Neuron (in vitro differentiated cells): ENCODE results near the gene NAB2.
"Not testable (repeated sequence)": the region's sequence is repeated elsewhere in the genome, so short reads cannot be mapped to it uniquely, and the experiment has no call there.

ENCODE experiments used
- H2AFZ ChIP-seq: one replicate; pipeline ENCODE4 v1.6.1; 2013; ENCODE audit warnings: low read depth, mild to moderate bottlenecking, inconsistent platforms, low read length, moderate library complexity
- H3K27me3 ChIP-seq: one replicate; pipeline ENCODE4 v1.6.1; 2013; ENCODE audit warnings: low read length; ENCODE audit not compliant: insufficient read depth
- H3K36me3 ChIP-seq: one replicate; pipeline ENCODE4 v1.6.1; 2013; ENCODE audit warnings: low read length; ENCODE audit not compliant: insufficient read depth
- H3K4me1 ChIP-seq: one replicate; pipeline ENCODE4 v1.6.1; 2013; ENCODE audit warnings: low read length; ENCODE audit not compliant: insufficient read depth
- H3K4me3 ChIP-seq: 2 replicates; pipeline ENCODE4 v1.5.1; 2013; ENCODE audit warnings: mild to moderate bottlenecking, low read length, moderate library complexity
- H3K9me3 ChIP-seq: one replicate; pipeline ENCODE4 v1.6.1; 2013; ENCODE audit warnings: low read length

The NAB2 gene

GRCh38 chr12:57051011-57051410 lies 37.9 kb upstream of the NAB2 start:
- Histone ChIP-seq H3K27me3 (no peaks in the 10 kb centered on the region), H3K36me3 (peaks cover 6% of the 10 kb centered on the region), H3K4me3 (no peak overlapping the region), H3K4me1 (no peaks in the 10 kb centered on the region), H2AFZ (no peak overlapping the region), H3K9me3 (no peaks in the 10 kb centered on the region)

GRCh38 chr12:57053146-57053545 lies 35.8 kb upstream of the NAB2 start:
- H3K4me1 ChIP-seq, H2AFZ ChIP-seq, H3K9me3 ChIP-seq, H3K4me3 ChIP-seq, H3K27me3 ChIP-seq: not testable (repeated sequence)
- H3K36me3 ChIP-seq: peaks cover 24% of the 10 kb centered on the region

DNA sequence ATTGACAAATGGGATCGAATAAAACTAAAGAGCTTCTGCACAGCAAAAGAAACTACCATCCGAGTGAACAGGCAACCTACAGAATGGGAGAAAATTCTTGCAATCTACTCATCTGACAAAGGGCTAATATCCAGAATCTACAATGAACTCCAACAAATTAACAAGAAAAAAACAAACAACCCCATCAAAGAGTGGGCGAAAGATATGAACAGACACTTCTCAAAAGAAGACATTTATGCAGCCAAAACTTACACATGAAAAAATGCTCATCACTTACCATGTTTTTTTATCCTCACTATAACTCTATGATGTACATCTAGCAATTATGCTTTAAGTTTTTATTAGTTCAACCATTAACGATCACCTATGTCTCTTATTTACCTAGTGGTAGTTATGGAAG lies 35.0 kb upstream of the NAB2 start:
- not testable (repeated sequence) for H3K4me3 ChIP-seq, H3K9me3 ChIP-seq, H3K4me1 ChIP-seq, H2AFZ ChIP-seq, H3K27me3 ChIP-seq
- H3K36me3 ChIP-seq: peaks cover 32% of the 10 kb centered on the region

DNA sequence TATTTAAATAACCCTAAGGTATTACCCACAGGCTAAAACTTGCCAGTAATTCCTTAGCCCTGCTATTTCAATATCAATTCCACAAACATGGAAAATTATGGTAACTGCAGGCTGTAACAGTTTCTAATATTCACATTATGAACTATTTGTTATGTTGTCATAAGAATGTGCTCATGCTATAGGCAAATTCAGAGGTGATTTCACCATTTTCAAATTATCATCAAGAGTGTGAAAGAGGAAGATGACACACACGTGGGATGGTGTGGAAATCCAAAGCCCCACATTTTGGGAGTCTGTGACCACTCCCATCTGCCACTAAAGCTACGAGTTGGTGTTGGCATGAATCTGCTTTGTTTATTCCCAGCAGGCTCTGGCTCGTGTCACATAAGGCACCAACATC lies 33.1 kb upstream of the NAB2 start:
- Histone ChIP-seq H3K9me3 (no peaks in the 10 kb centered on the region), H3K36me3 (peaks cover 51% of the 10 kb centered on the region), H3K4me1 (peaks cover 10% of the 10 kb centered on the region), H3K4me3 (no peak overlapping the region), H2AFZ (no peak overlapping the region), H3K27me3 (no peaks in the 10 kb centered on the region)

- Histone ChIP-seq H2AFZ (no peak overlapping the region), H3K36me3 (peaks cover 56% of the 10 kb centered on the region), H3K27me3 (no peaks in the 10 kb centered on the region), H3K4me3 (no peak overlapping the region), H3K9me3 (no peaks in the 10 kb centered on the region), H3K4me1 (peaks cover 10% of the 10 kb centered on the region)
These were observed 31.7 kb upstream of the NAB2 start for GRCh38 chr12:57057067-57057751.

- Histone ChIP-seq H3K27me3 (no peaks in the 10 kb centered on the region), H3K36me3 (peaks cover 64% of the 10 kb centered on the region), H3K4me1 (peaks cover 10% of the 10 kb centered on the region)
These were observed 30.5 kb upstream of the NAB2 start for GRCh38 chr12:57058454-57058853.

GRCh38 chr12:57063991-57064685 lies 24.8 kb upstream of the NAB2 start:
- no peaks in the 10 kb centered on the region for H3K9me3 ChIP-seq
- no peak overlapping the region for H3K4me3 ChIP-seq
- no peaks in the 10 kb centered on the region for H3K4me1 ChIP-seq
- no peaks in the 10 kb centered on the region for H3K27me3 ChIP-seq
- peaks cover 55% of the 10 kb centered on the region for H3K36me3 ChIP-seq
- H2AFZ ChIP-seq: no peak overlapping the region

More at GRCh38 chr12:57058454-57058853, 30.5 kb upstream of the NAB2 start:
- H3K4me3 ChIP-seq: no peak overlapping the region
- H2AFZ ChIP-seq: no peak overlapping the region
- H3K9me3 ChIP-seq: no peaks in the 10 kb centered on the region

DNA sequence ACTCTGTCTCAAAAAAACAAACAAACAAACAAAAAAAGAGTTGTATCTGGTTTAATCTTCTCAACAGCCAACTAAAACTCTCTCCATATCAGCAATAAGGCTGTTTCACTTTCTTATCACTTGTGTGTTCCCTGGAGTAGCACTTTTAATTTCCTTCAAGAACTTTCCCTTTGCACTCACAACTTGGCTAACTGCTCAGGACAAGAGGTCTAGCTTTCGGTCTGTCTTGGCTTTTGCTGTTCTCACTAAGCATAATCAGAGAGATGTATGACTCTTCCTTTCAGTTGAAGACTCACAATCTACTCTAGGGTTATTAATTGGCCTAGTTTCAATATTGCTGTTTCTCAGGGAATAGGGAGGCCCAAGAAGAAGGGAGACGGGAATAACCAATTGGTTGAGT lies 22.7 kb upstream of the NAB2 start:
- no peaks in the 10 kb centered on the region for H3K27me3 ChIP-seq
- peaks cover 53% of the 10 kb centered on the region for H3K36me3 ChIP-seq
- no peak overlapping the region for H3K4me3 ChIP-seq
- no peak overlapping the region for H2AFZ ChIP-seq
- peaks cover 5% of the 10 kb centered on the region for H3K4me1 ChIP-seq
- no peaks in the 10 kb centered on the region for H3K9me3 ChIP-seq

- H3K27me3 ChIP-seq: no peaks in the 10 kb centered on the region
- H3K4me1 ChIP-seq: peaks cover 5% of the 10 kb centered on the region
- H3K9me3 ChIP-seq: no peaks in the 10 kb centered on the region
- no peak overlapping the region for H3K4me3 ChIP-seq
- H3K36me3 ChIP-seq: peaks cover 43% of the 10 kb centered on the region
- H2AFZ ChIP-seq: no peak overlapping the region
These were observed 19.4 kb upstream of the NAB2 start for GRCh38 chr12:57069523-57069922.

DNA sequence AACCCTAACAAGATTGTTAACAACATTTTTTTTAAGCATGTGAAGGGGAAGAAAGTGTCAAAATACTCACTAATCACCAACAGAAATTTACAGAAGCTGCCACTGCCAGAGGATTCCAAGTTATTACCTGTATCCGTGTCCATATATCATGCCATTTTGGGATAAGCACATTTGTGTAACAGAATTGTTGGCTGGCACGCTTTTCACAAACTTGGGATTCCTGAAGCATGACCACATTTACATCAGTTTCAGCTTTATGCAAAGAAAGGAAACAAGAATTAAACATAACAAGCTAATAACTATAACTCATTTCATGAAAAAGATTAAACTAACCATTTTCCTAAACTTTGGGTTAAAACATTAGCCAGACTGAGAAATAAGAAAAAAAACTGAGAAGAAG lies 16.3 kb upstream of the NAB2 start:
- Histone ChIP-seq H3K36me3 (peaks cover 34% of the 10 kb centered on the region), H3K4me1 (peaks cover 8% of the 10 kb centered on the region), H3K27me3 (no peaks in the 10 kb centered on the region), H2AFZ (no peak overlapping the region), H3K4me3 (no peak overlapping the region), H3K9me3 (no peaks in the 10 kb centered on the region)

GRCh38 chr12:57073566-57074450 lies 15.1 kb upstream of the NAB2 start:
- H3K36me3 ChIP-seq: peaks cover 29% of the 10 kb centered on the region
- not testable (repeated sequence) for H3K27me3 ChIP-seq, H3K9me3 ChIP-seq, H2AFZ ChIP-seq, H3K4me1 ChIP-seq, H3K4me3 ChIP-seq

DNA sequence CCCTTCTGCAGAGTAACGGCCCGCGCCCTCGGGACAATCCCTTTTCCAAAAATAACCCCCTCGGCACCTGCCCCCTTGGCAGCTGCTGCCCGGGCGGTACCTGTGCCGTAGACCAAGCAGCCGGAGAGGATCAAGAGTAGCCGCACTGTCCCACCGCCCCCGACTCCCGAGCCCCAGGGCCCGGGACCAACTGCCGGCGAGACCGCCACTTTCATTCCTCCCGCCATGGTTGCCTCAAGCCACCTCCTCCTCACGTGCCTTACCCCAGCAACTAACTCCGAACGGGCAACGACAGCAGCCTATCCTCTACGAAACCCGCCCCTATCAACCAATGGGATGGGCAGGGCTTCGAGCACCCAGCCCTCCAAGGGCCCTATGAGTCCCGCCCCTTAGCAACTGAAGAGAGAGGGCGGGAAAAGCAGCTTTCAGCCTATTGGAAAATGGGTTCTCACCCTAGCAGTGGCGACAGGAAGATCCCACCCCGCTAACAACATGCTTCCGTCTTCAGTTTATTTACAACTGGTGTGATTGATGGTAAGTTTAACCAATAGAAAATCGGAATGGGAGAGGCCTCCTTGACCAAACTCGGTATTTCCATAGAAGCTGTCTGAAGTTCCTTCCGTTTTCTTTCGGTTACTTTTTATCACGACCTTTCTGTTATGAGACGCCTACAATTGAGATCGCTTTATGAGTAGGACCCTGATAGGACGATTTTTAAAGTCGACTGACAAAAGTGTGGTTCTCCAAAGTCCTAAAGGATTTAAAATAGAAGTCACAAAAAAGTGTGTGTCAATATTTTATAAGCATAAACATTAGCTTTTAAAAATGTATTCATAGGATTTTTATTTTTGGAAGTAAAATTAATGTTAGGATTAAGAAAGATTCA lies 10.2 kb upstream of the NAB2 start, which contains the start of gene NEMP1:
NEMP1 (minus strand) TSS at position 273 of the 886 bp plus-strand sequence; CDS start at position 227, 46 bp downstream.
- Histone ChIP-seq H3K4me3 (peak within 1 kb of the TSS; percentile 70), H2AFZ (peak within 1 kb of the TSS; percentile 51), H3K36me3 (no peaks in the 10 kb centered on the region), H3K9me3 (no peaks in the 10 kb centered on the region), H3K4me1 (peaks cover 4% of the 10 kb centered on the region), H3K27me3 (no peaks in the 10 kb centered on the region)
